Immature natural killer cell (primary cell): ENCODE data around the gene SHD. TPM values are rescaled to one million over a fixed set of nuclear protein-coding genes. Genes with fewer than 3 reads are reported as not detected.
A peak's percentile ranks its signal among the peaks of the same experiment; 100 is the strongest.
"Not testable (repeated sequence)": the region's sequence is repeated elsewhere in the genome, so short reads cannot be mapped to it uniquely, and the experiment has no call there.

Experiments used
- DNase-seq, 3 donors: peaks; one replicate each; pipeline ENCODE4 v3.0.0; 2022; ENCODE audit warnings: mixed read lengths in 1 of 3
- H3K27ac Mint-ChIP-seq, 6 donors: one replicate each; pipeline ENCODE4 v1.8.0; 2020; ENCODE audit warnings: mixed read lengths in 6 of 6, mild to moderate bottlenecking in 5 of 6, inconsistent platforms in 4 of 6, moderate library complexity in 3 of 6
- H3K27me3 Mint-ChIP-seq, 3 donors: one replicate each; pipeline ENCODE4 v1.8.0; 2020 to 2021; ENCODE audit warnings: low read depth in 3 of 3, mild to moderate bottlenecking in 3 of 3, mixed read lengths in 3 of 3, moderate library complexity in 3 of 3, inconsistent platforms in 1 of 3
- H3K36me3 Mint-ChIP-seq, 3 donors: one replicate each; pipeline ENCODE4 v1.8.0; 2020; ENCODE audit warnings: mixed read lengths in 3 of 3, inconsistent platforms in 2 of 3, mild to moderate bottlenecking in 2 of 3
- H3K4me1 Mint-ChIP-seq, 2 donors: one replicate each; pipeline ENCODE4 v1.8.0; 2020; ENCODE audit warnings: inconsistent platforms in 2 of 2, mild to moderate bottlenecking in 2 of 2, mixed read lengths in 2 of 2, moderate library complexity in 1 of 2
- H3K4me3 Mint-ChIP-seq, 5 donors: one replicate each; pipeline ENCODE4 v1.8.0; 2020; ENCODE audit warnings: mild to moderate bottlenecking in 5 of 5, mixed read lengths in 5 of 5, inconsistent platforms in 3 of 5, moderate library complexity in 3 of 5
- H3K9me3 Mint-ChIP-seq, 6 donors: one replicate each; pipeline ENCODE4 v1.8.0; 2020; ENCODE audit warnings: mild to moderate bottlenecking in 6 of 6, mixed read lengths in 6 of 6, inconsistent platforms in 4 of 6, moderate library complexity in 3 of 6
- polyA plus RNA-seq, 3 donors: library from polyadenylated mRNA; unstranded; fragments of 300-500 nt; fragmentation: Illumina TruSeq; gene quantifications; one replicate each; pipeline ENCODE4 v1.2.3, GENCODE V29; 2021

Gene SHD
- polyA plus RNA-seq, 3 donors from 2014 or later, result not detected

GRCh38 chr19:4277191-4277696 is 1.8 kb upstream of the SHD start:
- DNase-seq, result no peak
- no peak overlapping the region for H3K4me3 Mint-ChIP-seq
- peaks cover 4 to 9% of the 10 kb centered on the region in 2 donors for H3K4me1 Mint-ChIP-seq
- H3K27ac Mint-ChIP-seq, result no peak overlapping the region
- no peaks in the 10 kb centered on the region for H3K9me3 Mint-ChIP-seq
- no peaks in the 10 kb centered on the region for H3K36me3 Mint-ChIP-seq
- H3K27me3 Mint-ChIP-seq, result peaks cover 5 to 16% (median 9%) of the 10 kb centered on the region in 3 donors

GRCh38 chr19:4278010-4278409 is 1.1 kb upstream of the SHD start:
- H3K27ac Mint-ChIP-seq, result no peak overlapping the region
- H3K36me3 Mint-ChIP-seq, result no peaks in the 10 kb centered on the region

GRCh38 chr19:4279267-4279529 is 132 bp downstream of the SHD start:
- no peak for DNase-seq
- no peak overlapping the region for H3K4me3 Mint-ChIP-seq
- H3K36me3 Mint-ChIP-seq, result no peaks in the 10 kb centered on the region
- no peak overlapping the region for H3K27ac Mint-ChIP-seq
- H3K9me3 Mint-ChIP-seq, result no peaks in the 10 kb centered on the region
- peaks cover 5 to 14% (median 9%) of the 10 kb centered on the region in 3 donors for H3K27me3 Mint-ChIP-seq
- peaks cover 4 to 9% of the 10 kb centered on the region in 2 donors for H3K4me1 Mint-ChIP-seq

More at GRCh38 chr19:4278010-4278409, 1.1 kb upstream of the SHD start:
- Mint-ChIP-seq H3K9me3 (no peaks in the 10 kb centered on the region), H3K4me3 (no peak overlapping the region), H3K27me3 (peaks cover 5 to 16% (median 9%) of the 10 kb centered on the region in 3 donors), H3K4me1 (peaks cover 4 to 9% of the 10 kb centered on the region in 2 donors)
- DNase-seq, result no peak

- no peak for DNase-seq
- Mint-ChIP-seq H3K9me3 (no peaks in the 10 kb centered on the region), H3K36me3 (no peaks in the 10 kb centered on the region), H3K4me1 (peaks cover 4 to 9% of the 10 kb centered on the region in 2 donors), H3K27ac (no peak overlapping the region), H3K27me3 (peaks cover 5 to 14% (median 9%) of the 10 kb centered on the region in 3 donors), H3K4me3 (peak overlapping the region in 3 of 5 donors; percentile 32 to 56 (median 47))
Observed at GRCh38 chr19:4279530-4280422, 710 bp downstream of the SHD start.

GRCh38 chr19:4284176-4284958 is 5.3 kb downstream of the SHD start:
- no peak overlapping the region for H3K4me3 Mint-ChIP-seq
- H3K4me1 Mint-ChIP-seq, result peaks cover 4% of the 10 kb centered on the region in 2 donors
- no peak overlapping the region for H3K27ac Mint-ChIP-seq
- H3K9me3 Mint-ChIP-seq, result no peaks in the 10 kb centered on the region
- no peak for DNase-seq
- no peaks in the 10 kb centered on the region for H3K36me3 Mint-ChIP-seq
- H3K27me3 Mint-ChIP-seq, result peaks cover 5 to 11% (median 9%) of the 10 kb centered on the region in 3 donors

GRCh38 chr19:4284974-4285373 is 5.9 kb downstream of the SHD start:
- DNase-seq, result no peak
- H3K9me3 Mint-ChIP-seq, result no peaks in the 10 kb centered on the region
- H3K4me3 Mint-ChIP-seq, result no peak overlapping the region
- H3K27ac Mint-ChIP-seq, result no peak overlapping the region
- H3K27me3 Mint-ChIP-seq, result peaks cover 5 to 11% (median 9%) of the 10 kb centered on the region in 3 donors
- H3K4me1 Mint-ChIP-seq, result peaks cover under 1 to 1% of the 10 kb centered on the region in 2 donors
- no peaks in the 10 kb centered on the region for H3K36me3 Mint-ChIP-seq

GRCh38 chr19:4286141-4286540 is 7.1 kb downstream of the SHD start:
- H3K4me3 Mint-ChIP-seq, H3K27ac Mint-ChIP-seq, DNase-seq, H3K4me1 Mint-ChIP-seq, H3K36me3 Mint-ChIP-seq, H3K9me3 Mint-ChIP-seq, H3K27me3 Mint-ChIP-seq: not testable (repeated sequence)

- DNase-seq, result no peak
- H3K27me3 Mint-ChIP-seq, result peaks cover 0 to 4% (median 3%) of the 10 kb centered on the region in 3 donors
- no peaks in the 10 kb centered on the region for H3K9me3 Mint-ChIP-seq
- no peaks in the 10 kb centered on the region for H3K4me1 Mint-ChIP-seq
- no peaks in the 10 kb centered on the region for H3K36me3 Mint-ChIP-seq
- no peak overlapping the region for H3K4me3 Mint-ChIP-seq
- H3K27ac Mint-ChIP-seq, result no peak overlapping the region
Observed at GRCh38 chr19:4288091-4288777, 9.2 kb downstream of the SHD start.

GRCh38 chr19:4291184-4291732 is 12.2 kb downstream of the SHD start:
- DNase-seq, result no peak
- no peak overlapping the region for H3K27ac Mint-ChIP-seq
- peaks cover 0 to 4% (median 3%) of the 10 kb centered on the region in 3 donors for H3K27me3 Mint-ChIP-seq
- peaks cover 0 to 3% (median 0%) of the 10 kb centered on the region in 3 donors for H3K36me3 Mint-ChIP-seq
- H3K9me3 Mint-ChIP-seq, result no peaks in the 10 kb centered on the region
- peaks cover 0 to 2% of the 10 kb centered on the region in 2 donors for H3K4me1 Mint-ChIP-seq
- no peak overlapping the region for H3K4me3 Mint-ChIP-seq

- peaks cover 0 to 3% (median 0%) of the 10 kb centered on the region in 3 donors for H3K36me3 Mint-ChIP-seq
- H3K9me3 Mint-ChIP-seq, result no peaks in the 10 kb centered on the region
- H3K4me1 Mint-ChIP-seq, result peaks cover 0 to 3% of the 10 kb centered on the region in 2 donors
- no peak overlapping the region for H3K27ac Mint-ChIP-seq
- H3K4me3 Mint-ChIP-seq, result no peak overlapping the region
- peaks cover 0 to 3% (median 3%) of the 10 kb centered on the region in 3 donors for H3K27me3 Mint-ChIP-seq
- no peak for DNase-seq
Observed at GRCh38 chr19:4292515-4292914, 13.4 kb downstream of the SHD start.

GRCh38 chr19:4294389-4294788 is 15.3 kb downstream of the SHD start:
- no peak for DNase-seq
- Mint-ChIP-seq H3K4me3 (no peak overlapping the region), H3K27ac (no peak overlapping the region), H3K27me3 (peaks cover 0 to 4% (median 0%) of the 10 kb centered on the region in 3 donors), H3K4me1 (peaks cover 7 to 14% of the 10 kb centered on the region in 2 donors), H3K9me3 (no peaks in the 10 kb centered on the region), H3K36me3 (peaks cover 0 to 5% (median 3%) of the 10 kb centered on the region in 3 donors)

GRCh38 chr19:4295972-4296771 is 17.1 kb downstream of the SHD start:
- Mint-ChIP-seq H3K4me1 (peaks cover 14 to 23% of the 10 kb centered on the region in 2 donors), H3K9me3 (no peaks in the 10 kb centered on the region), H3K27ac (peak overlapping the region in 1 of 6 donors; percentile 9), H3K27me3 (peaks cover 0 to 3% (median 0%) of the 10 kb centered on the region in 3 donors), H3K36me3 (peaks cover 0 to 5% (median 3%) of the 10 kb centered on the region in 3 donors), H3K4me3 (no peak overlapping the region)
- no peak for DNase-seq
